Omental fat pad (tissue), 4 donors: Measurements from ENCODE around the gene ALG2. TPM values are rescaled to one million over a fixed set of nuclear protein-coding genes. Genes with fewer than 3 reads are reported as not detected.

Source experiments
- ATAC-seq: fragments of 150-250 bp; one replicate; pipeline ENCODE4 v1.9.1; 2016; ENCODE audit warnings: mild to moderate bottlenecking, moderate library complexity; ENCODE audit not compliant: low FRiP score
- DNase-seq: peaks from one replicate; pipeline ENCODE4 v3.0.0-alpha.2; 2019; ENCODE audit warnings: low spot score
- small RNA-seq: library from RNA; depleted of rRNA; stranded (forward); fragments of <200 nt; gene quantifications from one replicate; pipeline ENCODE3, GENCODE V24; 2016
- total RNA-seq, 4 donors: library from RNA; depleted of rRNA; stranded (reverse); fragments of >200 nt; gene quantifications; one replicate each; pipeline ENCODE4 v1.1.0, GENCODE V29; 2016
- TF ChIP-seq, protein P1 (sequence below), 3 donors: fragments of 450-650 bp; IDR thresholded peaks; one replicate each; pipeline ENCODE4 v1.5.1; 2016 to 2017; ENCODE audit warnings: antibody characterized with exemption in 3 of 3, mild to moderate bottlenecking in 3 of 3, moderate library complexity in 2 of 3

The ALG2 gene
- total RNA-seq, 4 donors from 2014 or later: 29.6 to 62.9 (median 44.5) TPM

DNA sequence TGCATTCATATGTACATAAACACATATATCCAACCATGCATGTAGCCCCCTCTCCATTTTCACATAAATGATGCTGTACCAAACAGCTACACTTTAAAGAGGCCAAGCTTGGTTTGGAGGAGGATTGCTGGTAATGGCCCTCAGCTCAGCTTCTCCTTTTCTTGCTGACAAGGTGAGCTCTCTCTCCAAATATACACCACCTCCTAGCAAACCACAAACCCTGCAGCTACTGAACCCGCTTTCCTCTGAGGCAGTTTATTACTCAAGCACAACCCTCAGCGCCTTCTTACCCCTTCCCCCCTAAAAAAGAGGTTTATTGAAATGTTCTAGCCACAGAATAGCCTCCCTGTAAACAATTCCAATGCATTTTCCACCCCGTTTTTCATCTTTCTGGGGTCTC is 54.0 kb downstream of the ALG2 start:
- no peak for ATAC-seq
- DNase-seq: no peak
- TF ChIP-seq, protein P1, sequence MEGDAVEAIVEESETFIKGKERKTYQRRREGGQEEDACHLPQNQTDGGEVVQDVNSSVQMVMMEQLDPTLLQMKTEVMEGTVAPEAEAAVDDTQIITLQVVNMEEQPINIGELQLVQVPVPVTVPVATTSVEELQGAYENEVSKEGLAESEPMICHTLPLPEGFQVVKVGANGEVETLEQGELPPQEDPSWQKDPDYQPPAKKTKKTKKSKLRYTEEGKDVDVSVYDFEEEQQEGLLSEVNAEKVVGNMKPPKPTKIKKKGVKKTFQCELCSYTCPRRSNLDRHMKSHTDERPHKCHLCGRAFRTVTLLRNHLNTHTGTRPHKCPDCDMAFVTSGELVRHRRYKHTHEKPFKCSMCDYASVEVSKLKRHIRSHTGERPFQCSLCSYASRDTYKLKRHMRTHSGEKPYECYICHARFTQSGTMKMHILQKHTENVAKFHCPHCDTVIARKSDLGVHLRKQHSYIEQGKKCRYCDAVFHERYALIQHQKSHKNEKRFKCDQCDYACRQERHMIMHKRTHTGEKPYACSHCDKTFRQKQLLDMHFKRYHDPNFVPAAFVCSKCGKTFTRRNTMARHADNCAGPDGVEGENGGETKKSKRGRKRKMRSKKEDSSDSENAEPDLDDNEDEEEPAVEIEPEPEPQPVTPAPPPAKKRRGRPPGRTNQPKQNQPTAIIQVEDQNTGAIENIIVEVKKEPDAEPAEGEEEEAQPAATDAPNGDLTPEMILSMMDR (IDR thresholded peaks at IDR 0.05): no peak

DNA sequence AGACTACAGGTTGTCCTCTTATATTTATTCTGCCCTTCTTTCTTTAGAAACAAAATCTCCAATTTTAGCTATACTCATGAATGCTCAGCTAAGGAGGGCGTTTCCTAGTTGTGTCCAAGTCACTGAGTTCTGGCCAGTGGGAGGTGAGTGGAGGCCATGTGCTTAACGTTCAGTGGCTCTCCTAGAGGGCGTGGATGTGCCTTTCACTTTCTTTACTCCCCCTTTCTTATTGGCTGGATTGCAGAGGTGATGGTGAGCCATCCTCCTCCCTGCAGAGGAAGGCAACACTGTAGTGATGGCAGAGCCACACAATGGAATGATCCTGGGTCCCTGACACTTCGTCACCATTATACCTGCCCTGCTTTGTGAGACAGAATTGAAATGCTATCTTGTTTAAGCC is 54.6 kb downstream of the ALG2 start:
- TF ChIP-seq, protein P1 (IDR thresholded peaks at IDR 0.05): no peak
- no peak for ATAC-seq
- DNase-seq: no peak

Small RNA genes lying within 50 kb of the gene (small RNA-seq; reads per million reads assigned to genes)
- gene RN7SL794P: not detected

Other genes with a start within 250 kb of the ALG2 start
- gene TGFBR1, start 116.8 kb downstream of the ALG2 start, total RNA-seq: 10 to 100 TPM; 20.9 to 35.2 (median 30.9) TPM
- gene SEC61B, start 340 bp upstream of the ALG2 start, total RNA-seq: 100 to 1,000 TPM in 3 of 4 donors, 10 to 100 TPM in 1; 68.7 to 149 (median 134) TPM